Keratinocyte (primary cell): ENCODE data around the gene SERBP1.
"Not testable (repeated sequence)": the region's sequence is repeated elsewhere in the genome, so short reads cannot be mapped to it uniquely, and the experiment has no call there.

Experiments used
- EZH2 ChIP-seq: IDR thresholded peaks from one replicate; pipeline ENCODE4 v1.6.1; 2012; ENCODE audit warnings: inconsistent platforms, mild to moderate bottlenecking, low read length, moderate library complexity
- TF ChIP-seq, protein P1 (sequence below), 3 experiments: IDR thresholded peaks in 1 of 3; conservative IDR thresholded peaks in 1 of 3; optimal IDR thresholded peaks in 1 of 3; 2 replicates in 2 of 3; 3 replicates in 1 of 3; pipeline versions ENCODE3 to v1.5.1; 2011; ENCODE audit warnings: low read length in 3 of 3, mild to moderate bottlenecking in 3 of 3, moderate library complexity in 2 of 3, control low read depth in 1 of 3, inconsistent platforms in 1 of 3; ENCODE audit not compliant: insufficient read depth in 2 of 3; ENCODE audit errors: extremely low read depth in 1 of 3

GRCh38 chr1:67400029-67400786 lies 30.0 kb downstream of the SERBP1 start:
- TF ChIP-seq, protein P1, sequence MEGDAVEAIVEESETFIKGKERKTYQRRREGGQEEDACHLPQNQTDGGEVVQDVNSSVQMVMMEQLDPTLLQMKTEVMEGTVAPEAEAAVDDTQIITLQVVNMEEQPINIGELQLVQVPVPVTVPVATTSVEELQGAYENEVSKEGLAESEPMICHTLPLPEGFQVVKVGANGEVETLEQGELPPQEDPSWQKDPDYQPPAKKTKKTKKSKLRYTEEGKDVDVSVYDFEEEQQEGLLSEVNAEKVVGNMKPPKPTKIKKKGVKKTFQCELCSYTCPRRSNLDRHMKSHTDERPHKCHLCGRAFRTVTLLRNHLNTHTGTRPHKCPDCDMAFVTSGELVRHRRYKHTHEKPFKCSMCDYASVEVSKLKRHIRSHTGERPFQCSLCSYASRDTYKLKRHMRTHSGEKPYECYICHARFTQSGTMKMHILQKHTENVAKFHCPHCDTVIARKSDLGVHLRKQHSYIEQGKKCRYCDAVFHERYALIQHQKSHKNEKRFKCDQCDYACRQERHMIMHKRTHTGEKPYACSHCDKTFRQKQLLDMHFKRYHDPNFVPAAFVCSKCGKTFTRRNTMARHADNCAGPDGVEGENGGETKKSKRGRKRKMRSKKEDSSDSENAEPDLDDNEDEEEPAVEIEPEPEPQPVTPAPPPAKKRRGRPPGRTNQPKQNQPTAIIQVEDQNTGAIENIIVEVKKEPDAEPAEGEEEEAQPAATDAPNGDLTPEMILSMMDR (optimal IDR thresholded peaks at IDR 0.05 in 1 of 3, IDR thresholded peaks at IDR 0.05 in 1 of 3, conservative IDR thresholded peaks at IDR 0.05 in 1 of 3; ENCODE audit: extremely low read depth in 1 of 3, insufficient read depth in 2 of 3, low read length in 3 of 3): not testable (repeated sequence)
- TF ChIP-seq EZH2: not testable (repeated sequence)
